Thymus (tissue), 11 donors: ENCODE results near the gene FBN3. TPM values are rescaled to one million over a fixed set of nuclear protein-coding genes. Genes with fewer than 3 reads are reported as not detected.
"Not testable (repeated sequence)": the region's sequence is repeated elsewhere in the genome, so short reads cannot be mapped to it uniquely, and the experiment has no call there.

Experiments used
- DNase-seq, 9 donors: peaks; one replicate each; pipeline ENCODE4 v3.0.0-alpha.2; 2013; ENCODE audit warnings: low spot score in 9 of 9, low read depth in 6 of 9, missing footprints in 1 of 9
- H3K27ac ChIP-seq, 2 donors: one replicate each; pipeline ENCODE4 v1.5.1; 2013; ENCODE audit warnings: control low read depth in 1 of 2, low read depth in 1 of 2, low read length in 1 of 2, mild to moderate bottlenecking in 1 of 2, moderate library complexity in 1 of 2
- H3K27me3 ChIP-seq, 2 donors: one replicate each; pipeline ENCODE4 v1.5.1; 2013; ENCODE audit warnings: low read length in 1 of 2; ENCODE audit not compliant: control insufficient read depth in 2 of 2, insufficient read depth in 1 of 2
- H3K36me3 ChIP-seq, 2 donors: one replicate each; pipeline ENCODE4 v1.5.1; 2013; ENCODE audit warnings: low read length in 1 of 2, mild to moderate bottlenecking in 1 of 2, moderate library complexity in 1 of 2; ENCODE audit not compliant: control insufficient read depth in 2 of 2, insufficient read depth in 2 of 2
- H3K4me1 ChIP-seq, 2 donors: one replicate each; pipeline ENCODE4 v1.5.1; 2013; ENCODE audit warnings: low read length in 2 of 2; ENCODE audit not compliant: control insufficient read depth in 2 of 2, insufficient read depth in 2 of 2
- H3K4me3 ChIP-seq, 2 donors: one replicate each; pipeline ENCODE4 v1.5.1; 2013; ENCODE audit warnings: low read length in 2 of 2, control low read depth in 1 of 2, mild to moderate bottlenecking in 1 of 2
- H3K9me3 ChIP-seq, 2 donors: one replicate each; pipeline ENCODE4 v1.5.1; 2013; ENCODE audit warnings: low read length in 1 of 2, mild to moderate bottlenecking in 1 of 2; ENCODE audit not compliant: control insufficient read depth in 2 of 2, insufficient read depth in 1 of 2
- WGBS: extraction: QIAGEN DNeasy Blood & Tissue Kit; methylation state at CpG from one replicate; pipeline ENCODE4 v1.1.7; 2013; 5-methylcytosine and 5-hydroxymethylcytosine counted together
- polyA plus RNA-seq: library from polyadenylated mRNA; stranded (reverse); fragments of 200-250 nt; gene quantifications from one replicate; pipeline ENCODE4 v1.2.3, GENCODE V29; 2013
- total RNA-seq: library from RNA; stranded (reverse); fragments of 120-200 nt; gene quantifications from one replicate; pipeline ENCODE4 v1.2.4, GENCODE V29; 2013
- donor health status: healthy.

The FBN3 gene
- total and polyA plus RNA-seq, 2 donors: 0.16 to 0.61 TPM

GRCh38 chr19:8111376-8111775 is 38.0 kb downstream of the FBN3 start:
- Histone ChIP-seq H3K4me1 (no peaks in the 10 kb centered on the region), H3K36me3 (no peaks in the 10 kb centered on the region), H3K27ac (no peak overlapping the region), H3K27me3 (peaks cover 3 to 13% of the 10 kb centered on the region in 2 donors), H3K4me3 (no peak overlapping the region), H3K9me3 (no peaks in the 10 kb centered on the region)
- 87% methylated on average over 16 of the region's 16 CpGs for WGBS
- no peak for DNase-seq

GRCh38 chr19:8110931-8111330 is 38.5 kb downstream of the FBN3 start:
- Histone ChIP-seq H3K27me3 (peaks cover 3 to 13% of the 10 kb centered on the region in 2 donors), H3K9me3 (no peaks in the 10 kb centered on the region), H3K27ac (no peak overlapping the region), H3K4me3 (no peak overlapping the region), H3K36me3 (no peaks in the 10 kb centered on the region), H3K4me1 (no peaks in the 10 kb centered on the region)
- WGBS: 94% methylated on average over 16 of the region's 16 CpGs
- no peak for DNase-seq

DNA sequence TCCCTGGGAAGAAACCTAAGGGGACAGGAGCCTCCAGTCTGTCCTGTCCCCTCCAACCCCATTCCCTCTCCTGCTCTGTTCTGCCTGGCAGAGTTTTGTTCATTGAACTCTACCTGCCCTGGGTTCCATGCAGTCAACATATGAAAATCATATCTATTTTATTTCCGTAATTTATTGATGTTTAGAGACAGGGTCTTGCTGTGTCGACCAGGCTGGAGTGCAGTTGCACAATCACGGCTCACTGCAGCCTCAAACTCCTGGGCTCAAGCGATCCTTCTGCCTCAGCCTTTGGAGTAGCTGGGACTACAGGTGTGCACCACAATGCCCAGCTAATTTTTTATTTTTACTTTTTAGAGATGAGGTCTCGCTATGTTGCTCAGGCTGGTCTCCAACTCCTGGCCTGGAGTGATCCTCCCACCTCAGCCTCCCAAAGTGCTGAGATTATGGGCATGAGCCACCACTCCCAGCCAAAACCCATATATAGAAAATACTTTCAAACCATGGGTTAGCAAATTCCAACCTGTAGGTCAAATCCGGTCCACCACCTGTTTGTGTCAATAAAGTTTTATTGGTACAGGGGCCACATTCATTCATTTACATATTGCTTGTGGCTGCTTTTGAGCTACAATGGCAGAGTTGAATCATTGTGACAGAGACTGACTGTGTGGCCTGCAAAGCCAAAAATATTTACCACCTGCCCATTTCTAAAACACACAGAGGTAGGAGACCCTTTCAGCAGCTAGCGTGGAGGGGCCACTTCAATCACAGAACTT is 39.3 kb downstream of the FBN3 start:
- H3K9me3 ChIP-seq: no peaks in the 10 kb centered on the region
- no peak overlapping the region for H3K27ac ChIP-seq
- no peak overlapping the region for H3K4me3 ChIP-seq
- peaks cover 3 to 13% of the 10 kb centered on the region in 2 donors for H3K27me3 ChIP-seq
- DNase-seq: no peak
- 95% methylated on average over 7 of the region's 7 CpGs for WGBS
- no peaks in the 10 kb centered on the region for H3K4me1 ChIP-seq
- H3K36me3 ChIP-seq: no peaks in the 10 kb centered on the region

DNA sequence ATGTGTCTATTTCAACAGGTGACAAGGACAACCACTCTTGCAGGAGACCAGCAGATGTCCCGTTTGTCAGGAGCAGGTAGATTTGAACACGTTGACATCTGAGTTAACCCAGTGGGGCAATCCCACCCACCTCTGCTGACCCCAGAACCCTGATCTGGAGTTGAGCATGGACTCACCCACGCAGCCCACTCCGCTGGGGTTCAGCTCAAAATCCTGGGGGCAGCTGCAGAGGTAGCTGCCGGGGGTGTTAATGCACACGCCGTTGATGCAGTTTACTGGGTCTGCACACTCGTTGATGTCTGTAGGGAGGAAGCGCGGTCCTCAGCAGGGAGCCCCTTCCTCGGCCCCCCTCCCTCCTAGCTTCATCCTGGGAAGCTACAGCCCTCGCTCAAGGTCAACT is 39.9 kb downstream of the FBN3 start:
- no peaks in the 10 kb centered on the region for H3K9me3 ChIP-seq
- H3K36me3 ChIP-seq: no peaks in the 10 kb centered on the region
- no peak for DNase-seq
- H3K4me3 ChIP-seq: no peak overlapping the region
- no peaks in the 10 kb centered on the region for H3K4me1 ChIP-seq
- 82% methylated on average over 12 of the region's 12 CpGs for WGBS
- no peak overlapping the region for H3K27ac ChIP-seq
- H3K27me3 ChIP-seq: peaks cover 3 to 13% of the 10 kb centered on the region in 2 donors

- H3K27ac ChIP-seq: no peak overlapping the region
- 62% methylated on average over 19 of the region's 19 CpGs for WGBS
- no peaks in the 10 kb centered on the region for H3K36me3 ChIP-seq
- peaks cover 3 to 13% of the 10 kb centered on the region in 2 donors for H3K27me3 ChIP-seq
- H3K4me1 ChIP-seq: no peaks in the 10 kb centered on the region
- H3K4me3 ChIP-seq: no peak overlapping the region
- DNase-seq: no peak
- H3K9me3 ChIP-seq: no peaks in the 10 kb centered on the region
These were observed 40.6 kb downstream of the FBN3 start for GRCh38 chr19:8108560-8109445.

DNA sequence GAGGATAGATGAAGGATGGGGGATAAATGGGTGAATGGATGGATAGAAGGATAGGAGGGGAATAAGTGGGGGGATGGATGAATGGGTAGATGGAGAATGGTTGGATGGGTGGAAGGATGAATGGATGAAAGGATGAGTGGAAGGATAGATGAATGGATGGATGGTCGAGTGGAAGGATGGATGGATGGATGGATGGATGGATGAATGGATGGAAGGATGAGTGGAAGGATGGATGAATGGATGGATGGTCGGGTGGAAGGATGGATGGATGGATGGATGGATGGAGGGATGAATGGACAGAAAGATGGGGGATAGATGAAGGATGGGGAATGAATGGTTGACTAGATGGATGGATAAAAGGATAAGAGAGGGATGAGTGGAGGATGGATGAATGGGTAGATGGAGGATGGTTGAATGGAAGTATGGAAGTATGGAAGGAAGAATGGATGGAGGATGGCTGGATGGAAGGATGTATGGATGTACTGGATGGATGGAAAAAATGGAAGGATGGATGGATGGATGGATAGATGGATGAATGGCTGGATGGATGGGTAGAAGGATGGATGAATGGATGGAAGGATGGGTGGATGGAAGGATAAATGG is 42.0 kb downstream of the FBN3 start:
- H3K4me3 ChIP-seq: no peak overlapping the region
- H3K27me3 ChIP-seq: peaks cover 3 to 13% of the 10 kb centered on the region in 2 donors
- no peak overlapping the region for H3K27ac ChIP-seq
- no peak for DNase-seq
- peaks cover 0 to 5% of the 10 kb centered on the region in 2 donors for H3K9me3 ChIP-seq
- WGBS: 85% methylated on average over 2 of the region's 2 CpGs
- no peaks in the 10 kb centered on the region for H3K4me1 ChIP-seq
- H3K36me3 ChIP-seq: no peaks in the 10 kb centered on the region

DNA sequence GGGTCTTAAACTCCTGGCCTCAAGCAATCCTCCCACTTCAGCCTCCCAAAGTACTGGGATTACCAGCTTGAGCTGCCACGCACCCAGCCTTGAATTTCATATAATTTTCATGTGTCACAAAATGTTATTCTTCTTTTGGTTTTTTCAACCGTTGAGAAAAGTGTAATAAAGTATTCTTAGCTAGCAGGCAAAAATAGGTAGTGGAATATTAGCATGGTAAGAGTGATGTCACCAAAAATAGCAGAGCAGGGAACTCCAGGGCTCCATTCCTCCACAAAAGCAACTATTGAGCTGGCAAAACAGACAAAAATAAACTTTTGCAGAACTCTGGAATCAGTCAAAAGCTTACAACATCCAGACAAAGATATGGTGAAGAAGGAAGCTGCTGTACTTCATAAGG is 43.9 kb downstream of the FBN3 start:
- no peaks in the 10 kb centered on the region for H3K4me1 ChIP-seq
- H3K27me3 ChIP-seq: peaks cover 3 to 13% of the 10 kb centered on the region in 2 donors
- no peak overlapping the region for H3K4me3 ChIP-seq
- peaks cover 0 to 5% of the 10 kb centered on the region in 2 donors for H3K9me3 ChIP-seq
- H3K27ac ChIP-seq: no peak overlapping the region
- WGBS: 86% methylated on average over 2 of the region's 2 CpGs
- DNase-seq: no peak
- H3K36me3 ChIP-seq: no peaks in the 10 kb centered on the region

DNA sequence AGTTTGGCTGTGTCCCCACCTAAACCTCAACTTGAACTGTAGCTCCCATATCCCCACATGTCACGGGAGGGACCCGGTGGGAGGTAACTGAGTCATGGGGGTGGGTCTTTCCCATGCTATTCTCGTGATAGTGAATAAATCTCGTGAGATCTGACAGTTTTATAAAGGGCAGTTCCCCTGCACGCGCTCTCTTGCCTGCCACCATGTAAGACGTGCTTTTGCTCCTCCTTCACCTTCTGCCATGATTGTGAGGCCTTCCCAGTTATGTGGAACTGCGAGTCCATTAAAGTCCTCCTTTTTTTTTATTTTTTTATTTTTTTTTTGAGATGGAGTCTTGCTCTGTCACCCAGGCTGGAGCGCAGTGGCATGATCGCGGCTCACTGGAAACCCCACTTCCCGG is 47.5 kb downstream of the FBN3 start:
- not testable (repeated sequence) for H3K36me3 ChIP-seq, H3K27me3 ChIP-seq, H3K4me3 ChIP-seq, H3K27ac ChIP-seq, H3K4me1 ChIP-seq, DNase-seq
- 86% methylated on average over 12 of the region's 12 CpGs for WGBS
- H3K9me3 ChIP-seq: peaks cover under 1 to 11% of the 10 kb centered on the region in 2 donors

DNA sequence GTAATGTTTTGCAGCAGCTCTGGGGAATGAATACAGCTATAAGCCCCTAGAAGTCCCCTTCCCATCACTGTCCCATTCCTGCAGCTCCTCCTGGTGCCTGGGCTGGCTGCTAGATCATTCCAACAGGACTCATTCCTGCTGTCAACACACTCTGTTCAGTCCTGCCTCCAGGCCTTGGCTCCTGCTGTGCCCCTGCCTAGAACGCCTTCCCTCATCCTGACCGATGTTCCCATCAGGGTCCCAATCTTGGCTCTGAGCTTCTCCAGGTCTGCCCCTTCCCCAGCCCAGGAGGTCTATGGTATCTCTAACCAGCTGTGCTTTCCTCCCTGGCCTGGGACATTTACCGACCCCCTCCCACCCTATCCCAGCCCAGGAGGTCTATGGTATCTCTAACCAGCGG is 48.1 kb downstream of the FBN3 start:
- no peak for DNase-seq
- Histone ChIP-seq H3K4me1 (no peaks in the 10 kb centered on the region), H3K27me3 (no peaks in the 10 kb centered on the region), H3K4me3 (no peak overlapping the region), H3K36me3 (no peaks in the 10 kb centered on the region), H3K27ac (no peak overlapping the region), H3K9me3 (peaks cover 6 to 17% of the 10 kb centered on the region in 2 donors)
- WGBS: 98% methylated on average over 4 of the region's 4 CpGs
